Measurements from ENCODE around the gene LNX1.

Gene LNX1

DNA sequence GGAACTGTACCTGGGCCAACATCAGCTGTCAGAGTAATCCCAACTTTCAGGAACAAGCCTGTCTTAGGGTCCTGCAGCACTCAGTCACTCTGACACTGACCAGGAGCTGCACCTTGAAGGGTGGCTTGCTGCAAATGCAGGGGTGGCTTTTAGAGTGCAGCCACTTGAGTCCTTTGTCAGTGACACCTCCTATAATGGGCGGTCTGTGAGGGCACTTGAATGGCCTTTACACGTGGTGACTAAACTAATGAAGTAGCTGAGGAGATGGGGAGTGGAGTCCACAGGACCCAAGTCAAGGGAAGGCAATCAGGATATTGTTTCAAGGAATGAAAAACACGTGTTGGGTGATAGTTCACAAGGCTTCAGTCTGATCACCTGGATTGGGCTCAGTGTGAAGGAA, 11.1 kb upstream of the LNX1 start:
- no peak for DNase-seq (ENCODE audit: low spot score)
- no peak overlapping the region for H3K4me3 ChIP-seq
- no peak overlapping the region for H3K27ac ChIP-seq
- TF ChIP-seq CTCF (IDR thresholded peaks at IDR 0.05): no peak

DNA sequence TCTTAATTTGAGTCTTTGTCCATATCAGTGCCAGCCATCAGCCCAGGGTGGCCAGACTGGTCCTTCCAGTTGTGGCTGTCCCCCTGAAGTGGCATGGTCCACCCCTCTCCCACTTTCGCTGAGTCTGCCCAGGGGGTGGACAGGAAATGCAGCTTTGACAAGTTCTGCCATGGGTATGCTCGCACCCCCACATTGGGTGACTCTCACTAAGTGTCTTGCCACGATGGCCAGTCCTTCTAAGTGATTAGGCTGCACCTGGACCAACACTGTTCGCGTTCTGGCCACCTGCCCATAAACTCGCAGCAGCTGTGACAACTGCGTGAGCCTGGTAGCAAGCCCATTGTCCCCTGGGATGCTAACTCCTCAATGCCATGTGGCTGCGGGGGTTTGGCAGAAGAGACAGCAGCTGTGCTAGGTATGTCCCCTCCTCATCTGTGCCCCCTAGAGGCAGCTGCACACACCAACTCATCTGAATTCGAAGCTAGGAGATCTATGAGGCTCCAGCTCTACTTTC, 10.0 kb upstream of the LNX1 start:
- no peak for TF ChIP-seq CTCF (IDR thresholded peaks at IDR 0.05)
- no peak overlapping the region for H3K27ac ChIP-seq
- no peak overlapping the region for H3K4me3 ChIP-seq
- DNase-seq (ENCODE audit: low spot score): no peak

DNA sequence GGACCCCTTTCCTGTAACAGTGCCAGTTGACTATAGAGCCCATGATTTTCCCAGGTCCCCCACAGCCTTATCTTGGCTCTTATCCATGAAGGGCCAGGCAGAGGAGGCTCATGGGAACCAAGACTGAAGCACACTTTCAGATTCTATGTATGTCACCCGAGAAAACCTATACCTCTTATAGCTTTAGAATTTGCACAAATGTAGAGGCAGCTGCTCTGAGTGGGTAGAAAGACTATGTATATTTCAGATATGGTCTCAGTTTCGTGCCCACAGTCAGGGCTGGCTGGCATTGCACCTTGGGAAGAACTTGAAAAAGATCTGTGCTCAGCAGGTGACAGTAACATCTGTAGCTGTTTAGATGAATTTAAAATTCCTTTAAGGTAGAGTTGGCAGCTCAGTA, 8.3 kb upstream of the LNX1 start:
- Histone ChIP-seq H3K4me3 (no peak overlapping the region), H3K27ac (no peak overlapping the region)
- no peak for TF ChIP-seq CTCF (IDR thresholded peaks at IDR 0.05)
- no peak for DNase-seq (ENCODE audit: low spot score)

DNA sequence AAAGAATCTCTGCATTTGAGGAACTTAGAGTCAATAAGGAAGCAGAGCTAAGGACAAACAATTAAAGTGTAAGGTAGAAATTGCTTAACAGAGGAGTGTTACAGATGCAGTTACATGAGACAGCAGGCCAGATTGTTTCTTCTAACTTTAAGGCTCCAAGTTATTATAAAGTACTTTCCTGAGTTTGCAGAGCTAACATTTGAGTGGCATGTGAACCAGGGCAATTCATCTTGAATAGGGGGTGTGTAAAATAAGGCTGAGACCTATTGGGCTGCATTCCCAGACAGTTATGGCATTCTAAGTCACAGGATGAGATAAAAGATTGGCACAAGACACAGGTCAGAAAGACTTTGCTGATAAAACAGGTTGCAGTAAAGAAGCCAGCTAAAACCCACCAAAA, 7.6 kb upstream of the LNX1 start:
- no peak for DNase-seq (ENCODE audit: low spot score)
- H3K27ac ChIP-seq: no peak overlapping the region
- no peak overlapping the region for H3K4me3 ChIP-seq
- TF ChIP-seq CTCF (IDR thresholded peaks at IDR 0.05): no peak

DNA sequence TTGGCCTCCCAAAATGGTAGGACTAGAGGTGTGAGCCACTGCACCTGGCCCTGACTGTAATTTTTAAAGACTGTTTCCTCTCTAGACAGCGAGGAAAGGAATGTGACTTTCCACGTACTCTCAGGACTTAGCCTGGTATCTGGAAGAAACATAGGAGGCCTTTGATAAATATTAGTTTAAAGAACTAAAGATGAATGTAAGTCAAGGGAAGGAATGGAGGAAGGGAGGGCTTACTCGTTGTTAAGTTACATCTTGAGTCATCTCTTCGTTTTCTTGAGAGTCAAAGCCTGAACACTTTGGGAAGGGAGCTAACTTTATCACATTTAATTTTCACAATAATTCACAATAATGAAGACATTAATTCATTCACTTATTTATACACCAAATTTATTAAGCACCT, 7.2 kb upstream of the LNX1 start:
- no peak for TF ChIP-seq CTCF (IDR thresholded peaks at IDR 0.05)
- Histone ChIP-seq H3K27ac (no peak overlapping the region), H3K4me3 (no peak overlapping the region)
- no peak for DNase-seq (ENCODE audit: low spot score)

DNA sequence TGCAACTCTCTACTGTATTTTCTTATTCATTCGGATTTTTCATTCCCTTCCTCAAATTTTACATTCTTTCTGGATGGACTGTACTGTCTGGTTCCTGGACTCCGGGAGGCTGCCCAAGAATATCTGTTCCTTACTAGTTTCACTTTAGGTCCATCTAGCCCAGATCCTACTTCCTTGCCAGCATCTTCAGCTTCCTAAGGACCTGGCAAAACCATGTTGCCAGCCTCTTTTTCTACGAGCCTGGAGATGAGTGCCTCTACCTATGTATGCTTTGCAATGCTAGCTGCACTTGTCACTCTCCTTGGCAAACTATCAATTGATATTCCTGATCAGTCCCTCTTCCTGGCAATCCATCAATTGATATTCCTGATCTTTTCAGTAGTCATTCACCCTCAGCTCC, 5.6 kb upstream of the LNX1 start:
- no peak for DNase-seq (ENCODE audit: low spot score)
- TF ChIP-seq CTCF (IDR thresholded peaks at IDR 0.05): no peak
- Histone ChIP-seq H3K4me3 (no peak overlapping the region), H3K27ac (no peak overlapping the region)

- Histone ChIP-seq H3K4me3 (no peak overlapping the region), H3K27ac (no peak overlapping the region)
- no peak for TF ChIP-seq CTCF (IDR thresholded peaks at IDR 0.05)
- no peak for DNase-seq (ENCODE audit: low spot score)
These were observed 4.5 kb upstream of the LNX1 start for GRCh38 chr4:53595834-53596233.

Measured in coronary artery (tissue), 2 donors.